ENCODE data around the gene FAM120A. TPM values are rescaled to one million over a fixed set of nuclear protein-coding genes. Genes with fewer than 3 reads are reported as not detected.

The FAM120A gene
- total and polyA plus RNA-seq, 2 of the 13 experiments (the other 11 are each of a cell fraction or from before 2014, with no cell fraction given), result 41.3 to 44.4 TPM

GRCh38 chr9:93587651-93588347, 136.3 kb downstream of the FAM120A start (continued):
- TF ChIP-seq RXRA (CRISPR knock-in tag; IDR thresholded peaks at IDR 0.05), result no peak
- TF ChIP-seq REST (IDR thresholded peaks at IDR 0.05; ENCODE audit: borderline replicate concordance in 1 of 2, low read depth in 1 of 2, low read length in 2 of 2), result no peak
- no peak for TF ChIP-seq IKZF5 (CRISPR knock-in tag; IDR thresholded peaks at IDR 0.05)
- 0 out of 2 replicates have a peak, but pooled peaks have one; percentile 23 for TF ChIP-seq ZBTB38 (CRISPR knock-in tag; IDR thresholded peaks at IDR 0.05)
- TF ChIP-seq THAP9 (CRISPR knock-in tag; IDR thresholded peaks at IDR 0.05; ENCODE audit: borderline replicate concordance), result no peak
- 0 out of 2 replicates have a peak, but pooled peaks have one; percentile 22 for TF ChIP-seq HNRNPL (IDR thresholded peaks at IDR 0.05; ENCODE audit: low read depth, low read length)
- no peak for TF ChIP-seq HNF1B (CRISPR knock-in tag; IDR thresholded peaks at IDR 0.05)
- no peak for TF ChIP-seq KDM5A (IDR thresholded peaks at IDR 0.05; ENCODE audit: borderline replicate concordance, low read length)
- TF ChIP-seq THAP7 (CRISPR knock-in tag; IDR thresholded peaks at IDR 0.05), result no peak
- TF ChIP-seq, protein P1, sequence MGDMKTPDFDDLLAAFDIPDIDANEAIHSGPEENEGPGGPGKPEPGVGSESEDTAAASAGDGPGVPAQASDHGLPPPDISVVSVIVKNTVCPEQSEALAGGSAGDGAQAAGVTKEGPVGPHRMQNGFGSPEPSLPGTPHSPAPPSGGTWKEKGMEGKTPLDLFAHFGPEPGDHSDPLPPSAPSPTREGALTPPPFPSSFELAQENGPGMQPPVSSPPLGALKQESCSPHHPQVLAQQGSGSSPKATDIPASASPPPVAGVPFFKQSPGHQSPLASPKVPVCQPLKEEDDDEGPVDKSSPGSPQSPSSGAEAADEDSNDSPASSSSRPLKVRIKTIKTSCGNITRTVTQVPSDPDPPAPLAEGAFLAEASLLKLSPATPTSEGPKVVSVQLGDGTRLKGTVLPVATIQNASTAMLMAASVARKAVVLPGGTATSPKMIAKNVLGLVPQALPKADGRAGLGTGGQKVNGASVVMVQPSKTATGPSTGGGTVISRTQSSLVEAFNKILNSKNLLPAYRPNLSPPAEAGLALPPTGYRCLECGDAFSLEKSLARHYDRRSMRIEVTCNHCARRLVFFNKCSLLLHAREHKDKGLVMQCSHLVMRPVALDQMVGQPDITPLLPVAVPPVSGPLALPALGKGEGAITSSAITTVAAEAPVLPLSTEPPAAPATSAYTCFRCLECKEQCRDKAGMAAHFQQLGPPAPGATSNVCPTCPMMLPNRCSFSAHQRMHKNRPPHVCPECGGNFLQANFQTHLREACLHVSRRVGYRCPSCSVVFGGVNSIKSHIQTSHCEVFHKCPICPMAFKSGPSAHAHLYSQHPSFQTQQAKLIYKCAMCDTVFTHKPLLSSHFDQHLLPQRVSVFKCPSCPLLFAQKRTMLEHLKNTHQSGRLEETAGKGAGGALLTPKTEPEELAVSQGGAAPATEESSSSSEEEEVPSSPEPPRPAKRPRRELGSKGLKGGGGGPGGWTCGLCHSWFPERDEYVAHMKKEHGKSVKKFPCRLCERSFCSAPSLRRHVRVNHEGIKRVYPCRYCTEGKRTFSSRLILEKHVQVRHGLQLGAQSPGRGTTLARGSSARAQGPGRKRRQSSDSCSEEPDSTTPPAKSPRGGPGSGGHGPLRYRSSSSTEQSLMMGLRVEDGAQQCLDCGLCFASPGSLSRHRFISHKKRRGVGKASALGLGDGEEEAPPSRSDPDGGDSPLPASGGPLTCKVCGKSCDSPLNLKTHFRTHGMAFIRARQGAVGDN (CRISPR knock-in tag; IDR thresholded peaks at IDR 0.05), result peak; percentile 37
- TF ChIP-seq ZMYM3 (CRISPR knock-in tag; IDR thresholded peaks at IDR 0.05), result no peak
- TF ChIP-seq, protein P2, sequence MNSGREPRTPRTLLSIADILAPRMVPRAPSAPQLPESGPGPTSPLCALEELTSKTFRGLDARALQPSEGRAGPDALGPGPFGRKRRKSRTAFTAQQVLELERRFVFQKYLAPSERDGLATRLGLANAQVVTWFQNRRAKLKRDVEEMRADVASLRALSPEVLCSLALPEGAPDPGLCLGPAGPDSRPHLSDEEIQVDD (CRISPR knock-in tag; IDR thresholded peaks at IDR 0.05; ENCODE audit: borderline replicate concordance), result no peak

All from HepG2 (cell line).